IPS-11a (cell line): ENCODE measurements around the gene BCCIP.

Experiments used
- H3K4me3 ChIP-seq: one replicate; pipeline ENCODE4 v1.5.1; 2013; ENCODE audit warnings: low read depth, low read length, control low read depth

BCCIP gene

DNA sequence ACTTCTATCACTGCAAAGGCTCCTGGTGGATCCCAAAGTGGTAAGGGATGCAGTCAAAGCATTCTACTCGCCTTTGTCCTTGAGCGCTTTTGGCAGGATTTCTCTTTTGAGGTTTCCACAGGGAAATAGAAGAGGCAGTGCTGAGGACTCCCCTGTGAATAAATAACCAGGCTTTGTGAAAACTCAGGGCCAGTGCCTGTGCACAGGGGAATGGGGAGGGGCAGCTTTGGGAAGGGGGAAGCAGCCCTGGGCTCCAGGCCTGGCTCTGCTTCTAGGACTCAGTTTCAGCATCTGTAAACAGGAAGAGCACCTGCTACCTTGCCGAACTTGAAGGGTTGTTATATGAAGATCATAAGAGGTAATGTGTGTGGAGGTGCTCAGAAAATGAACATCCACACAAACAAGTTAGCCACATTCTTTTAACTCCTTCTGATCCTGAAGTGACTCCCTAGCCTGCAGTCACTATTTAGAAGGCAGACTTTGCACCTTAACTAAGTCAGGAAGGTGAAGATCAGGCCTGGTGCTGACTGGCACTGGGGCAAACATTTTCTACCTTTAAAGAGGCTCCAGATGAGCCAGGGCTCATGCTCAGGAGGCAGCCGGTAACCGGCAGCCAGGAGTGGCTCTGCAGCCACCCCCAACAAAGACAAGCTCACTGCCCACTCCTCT is 25.2 kb upstream of the BCCIP start:
- no peak overlapping the region for H3K4me3 ChIP-seq

DNA sequence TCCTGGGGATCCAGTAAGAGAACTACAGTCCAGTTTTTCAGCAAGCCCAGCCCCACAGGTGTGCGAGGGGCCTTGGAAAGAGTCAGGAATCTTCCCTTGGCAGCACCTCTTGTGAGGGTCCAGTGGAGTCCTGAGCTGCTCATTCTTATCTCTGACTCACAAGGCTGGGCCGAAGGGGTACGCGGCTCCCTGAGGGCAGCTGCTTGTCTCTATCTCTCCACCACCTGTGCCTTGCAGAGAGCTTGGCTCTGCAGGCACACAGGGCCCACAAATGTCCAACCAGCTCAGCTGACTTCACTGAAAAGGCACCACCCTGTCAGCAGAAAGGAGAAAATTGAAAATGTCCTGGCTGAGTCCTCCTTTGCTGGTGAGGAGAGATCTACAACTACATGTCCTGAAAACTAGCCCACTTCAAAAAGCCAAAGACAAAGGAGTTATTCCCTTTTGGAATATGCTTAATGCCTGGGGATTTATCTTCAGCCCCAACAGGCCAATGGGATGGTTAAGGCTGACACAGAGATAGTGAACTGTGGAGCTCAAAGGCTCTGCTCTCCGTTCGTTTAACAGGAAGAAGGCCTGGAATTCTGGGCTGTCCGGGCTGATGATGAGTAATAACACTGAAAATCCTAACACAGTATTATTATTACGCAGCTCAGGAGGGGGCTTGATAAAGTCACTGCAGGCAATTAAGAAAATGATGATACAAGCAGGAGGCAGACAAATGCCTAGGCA is 23.7 kb upstream of the BCCIP start:
- no peak overlapping the region for H3K4me3 ChIP-seq

DNA sequence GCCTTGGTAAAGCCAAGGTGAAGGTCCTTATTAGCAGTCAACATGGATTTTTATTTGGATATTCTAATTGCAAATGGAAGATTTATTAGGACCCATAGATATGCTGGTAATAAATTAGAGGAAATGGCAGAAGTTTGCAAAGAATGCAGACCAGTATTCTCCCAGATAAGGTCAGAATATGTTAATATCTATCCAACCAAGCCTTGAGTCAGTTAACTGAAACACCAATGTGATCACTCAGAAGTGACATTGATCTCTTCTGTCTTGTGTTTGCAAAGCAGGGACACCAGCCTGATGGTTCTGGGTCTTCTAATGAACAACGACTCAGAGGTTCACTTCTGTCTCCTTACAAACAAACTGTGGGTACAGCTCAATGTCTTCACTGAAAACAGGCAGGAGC is 21.8 kb upstream of the BCCIP start:
- H3K4me3 ChIP-seq = no peak overlapping the region

DNA sequence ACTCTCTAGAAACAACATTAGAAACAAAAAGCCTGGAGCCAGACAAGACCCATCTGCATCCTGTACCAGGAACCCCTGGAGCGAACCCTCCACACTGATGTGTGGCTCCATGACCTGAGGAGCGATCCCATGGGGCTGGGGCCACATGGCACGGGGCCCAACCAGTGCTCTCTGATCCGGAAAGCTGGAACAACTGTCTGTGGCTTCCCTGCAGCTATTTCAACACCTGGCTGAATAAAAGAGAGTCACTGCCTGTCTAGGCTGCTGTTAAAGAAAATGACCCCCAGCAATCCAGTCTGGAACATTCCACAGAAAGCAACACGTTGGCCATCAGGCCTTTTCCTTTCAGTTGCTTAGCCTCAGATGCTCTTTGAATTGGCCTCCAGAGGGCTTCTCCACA is 21.2 kb upstream of the BCCIP start:
- H3K4me3 ChIP-seq = no peak overlapping the region

DNA sequence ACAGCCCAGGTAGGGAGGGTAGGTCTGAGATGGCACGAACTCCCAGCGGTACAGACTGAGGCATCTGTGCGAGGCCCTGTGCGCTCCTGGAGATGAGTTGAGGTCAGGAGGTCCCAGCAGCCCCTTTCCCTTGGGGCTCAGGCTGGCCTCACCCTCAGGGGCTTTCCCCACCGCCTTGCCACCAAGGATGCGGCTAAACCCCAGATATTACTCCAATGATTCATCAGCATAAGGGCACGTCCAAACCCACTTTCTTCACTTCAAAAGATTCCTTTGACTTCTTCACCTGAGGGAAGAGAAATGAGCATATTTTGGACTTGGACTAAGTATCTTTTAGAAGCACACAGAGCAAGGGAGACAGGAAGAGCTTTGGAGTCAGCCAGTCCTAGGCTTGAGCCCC is 20.6 kb upstream of the BCCIP start:
- no peak overlapping the region for H3K4me3 ChIP-seq

DNA sequence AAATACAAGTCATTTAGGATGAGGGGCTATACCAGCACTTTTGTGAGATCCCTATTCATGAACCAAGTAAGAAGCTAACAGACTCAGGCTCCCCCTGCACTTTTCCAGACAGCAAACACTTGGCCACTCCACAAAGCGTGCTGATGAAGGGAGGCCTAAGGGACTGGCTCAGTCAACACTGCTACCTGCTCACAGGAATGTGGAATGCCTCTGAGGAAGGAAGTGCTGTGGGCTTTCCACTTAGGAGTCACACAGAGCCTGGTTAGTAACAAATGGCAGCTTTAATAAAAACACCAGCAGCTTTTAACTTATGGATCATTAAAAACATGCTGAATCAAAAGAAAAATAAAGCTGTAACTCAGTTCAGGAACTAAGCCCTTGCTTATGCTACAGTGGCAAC is 15.3 kb upstream of the BCCIP start:
- no peak overlapping the region for H3K4me3 ChIP-seq

DNA sequence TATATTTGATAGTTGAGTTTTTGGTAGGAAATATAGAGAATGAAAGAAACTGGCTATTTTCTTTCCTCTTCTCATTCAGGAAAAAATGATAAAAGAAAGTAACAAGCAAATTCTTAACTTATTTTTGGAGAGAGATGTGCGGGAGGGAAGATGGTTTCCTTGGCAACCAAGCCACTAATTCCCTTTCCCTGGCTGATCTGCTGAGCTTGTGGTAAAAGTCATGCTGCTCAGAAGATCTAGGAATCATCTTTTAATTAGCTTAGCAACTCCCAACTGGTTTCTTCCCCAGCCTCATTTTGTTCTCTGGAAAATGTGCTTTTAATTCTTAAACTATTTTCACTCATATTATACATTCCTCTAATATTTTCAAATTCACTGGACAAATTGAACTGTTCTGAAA is 12.1 kb upstream of the BCCIP start:
- no peak overlapping the region for H3K4me3 ChIP-seq

DNA sequence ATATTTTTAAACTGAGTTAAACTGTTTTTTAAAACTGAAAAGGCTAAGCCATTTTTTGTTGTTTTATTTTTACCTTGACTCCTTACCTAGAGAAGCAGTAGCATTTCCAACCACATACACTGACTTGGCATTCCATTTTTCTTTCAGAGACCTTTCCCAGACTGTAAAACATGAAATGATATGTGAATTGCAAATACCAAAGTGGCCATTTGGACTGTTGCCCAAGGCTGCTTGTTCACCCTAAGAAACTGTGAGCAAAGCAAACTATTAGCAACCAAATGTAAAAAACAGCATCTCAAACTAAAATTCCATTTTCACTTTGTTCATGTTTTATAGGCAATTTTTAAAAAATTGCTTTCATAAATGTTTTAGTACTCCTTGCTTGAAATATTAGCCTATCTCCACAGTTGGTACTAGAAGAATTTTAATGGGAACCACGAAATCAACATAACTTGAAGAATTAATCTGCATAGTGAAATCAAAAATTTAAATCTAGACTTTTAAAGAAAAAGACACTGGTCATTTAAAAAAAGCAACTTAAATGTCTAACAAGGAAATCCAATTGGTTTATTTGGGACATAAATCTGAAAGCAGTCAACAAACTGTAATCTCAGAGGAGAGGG is 11.1 kb upstream of the BCCIP start:
- H3K4me3 ChIP-seq = no peak overlapping the region

DNA sequence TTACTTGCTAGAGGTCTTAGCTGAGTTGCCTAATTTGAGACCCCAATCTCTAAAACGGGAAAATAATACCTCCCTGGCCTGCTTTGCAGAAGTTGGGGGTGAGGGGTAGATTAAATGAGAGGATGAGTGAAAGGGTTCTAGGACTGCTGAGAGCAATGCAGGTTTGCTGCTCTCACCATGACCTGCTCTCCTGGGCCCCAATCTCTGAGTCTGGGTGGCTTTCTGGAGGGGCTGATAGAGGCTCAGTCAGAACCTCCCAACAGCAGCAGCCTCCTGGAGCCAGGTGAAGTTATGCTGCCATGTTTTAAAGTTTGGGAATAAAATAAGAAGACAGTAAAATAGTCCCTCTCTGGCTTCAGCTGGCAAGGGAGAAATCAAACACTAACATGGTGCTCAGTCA is 7.6 kb upstream of the BCCIP start:
- no peak overlapping the region for H3K4me3 ChIP-seq

DNA sequence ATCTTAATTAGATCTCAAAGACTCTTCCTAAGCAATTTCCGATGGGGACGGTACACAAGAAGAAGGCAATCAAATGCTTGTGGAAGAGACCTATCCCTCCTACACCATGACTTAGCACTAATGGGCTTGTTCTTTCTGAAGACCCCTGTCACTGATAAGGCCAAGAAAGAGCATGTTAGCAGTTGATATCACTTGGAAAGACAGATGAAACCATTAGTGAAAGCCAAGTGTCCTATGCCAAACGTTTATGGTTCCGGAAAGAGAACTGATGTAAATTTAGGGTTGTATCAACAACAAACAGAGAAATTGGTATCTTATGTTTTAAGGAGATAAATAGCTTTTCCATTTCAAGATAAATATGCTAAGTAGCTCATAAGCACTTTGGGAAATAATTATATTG is 6.8 kb upstream of the BCCIP start:
- no peak overlapping the region for H3K4me3 ChIP-seq

DNA sequence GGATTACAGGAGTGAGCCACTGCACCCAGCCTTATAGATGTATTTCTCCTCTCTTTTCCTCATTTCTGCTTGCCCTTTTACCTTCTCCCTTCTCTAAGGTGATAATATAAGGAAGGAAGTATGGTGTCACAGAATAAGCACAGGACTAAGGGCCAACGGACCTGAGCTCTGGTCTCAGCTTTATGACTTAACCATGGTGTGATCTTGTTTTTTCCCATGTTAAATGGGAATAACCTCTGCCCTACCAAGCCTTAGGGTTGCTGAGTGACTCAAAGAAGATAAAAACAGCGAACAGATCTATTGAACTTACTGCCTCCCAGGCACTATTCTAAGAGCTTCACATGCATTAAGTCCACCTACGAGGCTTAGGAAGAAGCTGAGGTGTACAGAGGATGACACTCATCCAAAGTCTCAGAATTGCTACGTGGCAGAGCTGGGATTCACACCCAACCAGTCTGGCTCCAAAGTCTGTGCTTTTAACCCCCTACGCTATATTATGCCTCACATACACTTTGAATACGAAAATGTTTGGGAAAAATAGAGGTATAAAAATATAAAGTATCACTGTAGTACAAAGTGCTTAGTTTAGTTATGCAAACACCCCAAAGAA is 5.9 kb upstream of the BCCIP start:
- no peak overlapping the region for H3K4me3 ChIP-seq

DNA sequence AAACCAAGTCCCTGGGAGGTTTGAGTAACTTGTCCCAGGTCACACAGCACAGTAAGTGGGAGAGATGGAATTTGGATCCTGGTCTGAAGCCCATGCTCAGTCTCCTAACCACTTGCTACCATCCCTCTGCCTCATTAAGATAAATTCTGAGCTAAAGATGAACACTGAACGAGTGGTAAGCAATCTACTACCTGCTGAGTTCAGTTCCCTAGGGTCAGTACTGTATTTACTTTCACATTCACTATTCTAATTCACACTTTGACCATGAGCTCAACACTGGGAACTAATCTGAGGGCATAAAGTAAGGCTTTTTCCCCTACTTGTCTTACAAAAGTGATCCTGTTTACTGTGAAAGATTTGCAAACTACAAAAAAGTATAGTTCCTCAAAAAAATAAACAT is 2.6 kb upstream of the BCCIP start:
- no peak overlapping the region for H3K4me3 ChIP-seq

DNA sequence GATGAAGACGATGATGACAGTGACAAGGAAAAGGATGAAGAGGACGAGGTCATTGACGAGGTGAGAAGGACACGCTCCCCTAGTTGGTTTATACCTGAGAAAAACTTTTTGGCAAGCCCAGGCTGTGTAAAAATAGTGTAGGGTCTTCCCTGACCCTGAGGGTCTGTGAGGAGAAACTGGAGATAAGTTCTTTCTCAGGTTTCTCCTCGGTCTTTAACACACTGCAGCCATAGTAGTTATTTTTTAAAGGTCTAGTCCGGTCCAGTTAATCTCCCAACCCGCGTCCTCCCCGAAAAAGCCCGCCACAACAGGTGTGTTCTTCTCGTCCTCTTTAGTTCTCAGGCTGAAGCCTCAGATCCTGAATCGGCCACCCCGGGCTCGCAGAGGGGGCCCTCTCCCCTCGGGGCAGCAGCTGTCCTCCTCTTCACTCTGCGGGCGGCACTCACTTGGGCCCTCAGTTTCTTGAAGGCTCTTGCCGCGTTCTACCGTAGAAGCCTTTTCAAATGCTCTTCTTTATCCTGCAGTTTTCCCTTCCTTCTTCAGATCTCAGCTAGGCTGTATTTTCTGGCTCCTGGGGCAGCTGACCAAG is 411 bp downstream of the BCCIP start:
- peak overlapping the region; percentile 97 for H3K4me3 ChIP-seq

DNA sequence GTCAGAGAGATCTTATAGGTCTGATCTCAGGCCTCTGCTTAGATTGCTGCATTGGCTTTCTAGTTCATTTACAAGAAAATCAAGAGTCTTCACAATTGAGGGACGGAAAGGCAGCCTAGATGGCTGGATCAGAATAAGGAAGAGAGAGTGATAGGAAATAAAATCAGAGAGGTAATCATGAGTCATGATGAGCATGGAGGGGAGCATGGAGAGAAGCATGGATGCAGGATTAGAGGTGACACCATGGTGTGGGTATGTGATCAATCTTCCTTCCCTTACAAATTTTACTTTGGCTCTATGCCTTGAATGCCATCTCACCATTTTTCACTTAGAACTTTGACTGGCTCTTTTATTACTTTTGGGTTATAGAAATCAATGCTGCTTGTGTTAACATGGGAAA is 1.4 kb downstream of the BCCIP start:
- no peak overlapping the region for H3K4me3 ChIP-seq

DNA sequence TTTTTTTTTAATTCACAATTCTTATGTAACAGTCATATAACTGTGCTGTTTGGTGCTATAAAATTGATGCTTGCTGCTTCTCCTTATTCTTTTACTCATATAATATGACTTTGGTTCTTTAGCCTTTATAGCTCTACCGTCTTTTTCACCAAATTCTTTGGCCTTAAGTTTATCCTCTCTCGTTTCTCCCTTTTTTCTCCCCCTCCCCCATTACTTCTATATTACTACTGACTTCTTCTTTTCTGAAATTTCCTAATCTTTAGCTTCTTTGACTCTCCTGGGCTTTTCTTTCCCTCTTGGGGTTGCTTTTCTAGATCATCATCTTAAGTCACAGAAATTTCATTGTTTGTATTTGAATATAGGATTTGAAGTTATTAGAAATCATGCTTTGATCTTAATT is 3.8 kb downstream of the BCCIP start:
- no peak overlapping the region for H3K4me3 ChIP-seq

DNA sequence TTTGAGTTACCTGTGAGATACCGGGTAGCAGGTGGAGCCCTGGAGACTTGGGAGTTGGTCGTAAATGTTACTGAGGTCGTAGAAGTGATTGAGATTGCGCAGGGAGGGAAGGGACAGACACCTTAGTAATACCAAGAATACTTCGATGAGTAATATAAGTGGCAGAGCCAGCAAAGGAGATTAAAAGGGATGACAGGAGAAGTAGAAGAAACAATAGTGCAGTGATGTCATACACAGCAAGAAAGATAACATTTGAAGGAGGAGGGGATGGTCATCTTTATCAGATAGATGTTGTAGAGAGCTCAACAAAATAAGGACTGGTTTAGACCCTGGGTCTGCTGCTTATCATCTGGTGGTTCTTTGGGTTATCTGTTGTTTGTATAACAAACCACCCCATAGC is 5.0 kb downstream of the BCCIP start:
- no peak overlapping the region for H3K4me3 ChIP-seq

DNA sequence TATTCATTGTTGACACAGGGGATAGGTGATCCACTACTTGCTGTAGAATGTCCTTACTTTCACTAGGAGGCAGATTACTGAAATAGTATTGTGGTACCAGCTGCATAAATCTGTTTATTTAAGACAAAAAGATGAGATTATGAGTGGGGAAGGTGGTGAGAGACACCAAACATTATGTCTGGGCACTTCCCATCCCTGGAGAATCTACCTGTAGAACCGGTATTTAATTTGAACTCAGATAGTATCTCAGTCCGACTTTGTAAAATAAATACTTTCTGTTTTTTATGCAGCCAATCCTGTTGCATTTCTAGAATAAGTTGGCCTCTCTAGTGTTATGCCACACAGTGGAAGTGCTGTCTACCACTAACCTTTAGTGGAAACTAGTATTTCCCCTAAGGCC is 13.4 kb downstream of the BCCIP start:
- H3K4me3 ChIP-seq = no peak overlapping the region

DNA sequence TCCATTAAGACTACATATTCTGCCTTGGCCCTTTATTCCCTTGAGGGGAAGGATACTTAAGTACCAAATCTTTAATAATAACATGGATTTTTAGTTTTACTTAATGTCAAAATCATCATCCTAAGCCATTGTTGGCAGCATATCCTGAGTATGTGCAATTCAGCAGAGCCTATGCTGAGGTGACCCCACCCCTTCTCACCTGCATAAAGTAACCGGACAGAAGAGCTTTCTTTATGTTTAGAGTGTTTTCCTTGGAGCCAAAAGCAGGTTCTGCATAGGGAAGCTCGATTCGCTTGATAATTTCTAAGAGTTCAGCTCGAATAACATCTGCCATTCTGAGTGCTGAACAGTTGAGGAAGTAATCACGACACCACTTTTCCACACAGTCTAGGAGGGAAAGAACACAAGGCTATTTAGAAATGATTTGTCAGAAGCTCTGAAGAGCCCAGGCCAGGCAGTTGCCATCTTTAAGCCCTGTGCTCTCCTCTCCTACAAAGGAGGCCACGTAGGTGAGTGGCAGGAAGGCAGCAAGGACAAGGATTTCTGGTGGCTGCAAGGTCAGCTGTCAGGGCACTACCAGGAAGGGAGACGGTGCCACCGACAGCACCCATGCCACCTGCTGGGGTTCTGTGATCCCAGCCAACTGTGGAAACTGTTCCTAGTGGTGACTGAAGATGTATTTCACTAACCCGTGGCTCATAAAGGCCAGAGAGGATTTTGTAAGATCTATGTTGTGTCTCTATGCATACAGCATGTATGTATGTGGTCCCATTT is 15.6 kb downstream of the BCCIP start:
- H3K4me3 ChIP-seq = no peak overlapping the region

DNA sequence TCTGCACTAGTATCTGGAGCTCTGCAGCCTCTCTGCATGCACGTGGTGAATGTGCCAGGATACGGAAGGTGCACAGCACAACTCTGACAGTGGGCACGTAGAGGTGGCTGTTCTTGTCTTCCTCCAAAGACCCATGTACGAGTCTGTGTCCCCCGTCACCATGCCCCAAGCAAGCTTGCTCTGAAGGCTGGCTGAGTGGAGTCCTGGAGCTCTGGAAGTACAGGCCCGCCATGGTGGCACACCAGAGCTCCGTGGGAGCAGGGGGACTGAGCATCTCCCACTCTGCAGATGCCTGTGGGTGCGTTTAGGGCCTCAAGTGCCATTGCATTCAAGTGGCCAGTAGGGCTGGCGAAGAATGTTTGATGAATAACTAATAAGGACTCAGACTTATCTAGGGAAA is 17.1 kb downstream of the BCCIP start:
- H3K4me3 ChIP-seq = no peak overlapping the region

DNA sequence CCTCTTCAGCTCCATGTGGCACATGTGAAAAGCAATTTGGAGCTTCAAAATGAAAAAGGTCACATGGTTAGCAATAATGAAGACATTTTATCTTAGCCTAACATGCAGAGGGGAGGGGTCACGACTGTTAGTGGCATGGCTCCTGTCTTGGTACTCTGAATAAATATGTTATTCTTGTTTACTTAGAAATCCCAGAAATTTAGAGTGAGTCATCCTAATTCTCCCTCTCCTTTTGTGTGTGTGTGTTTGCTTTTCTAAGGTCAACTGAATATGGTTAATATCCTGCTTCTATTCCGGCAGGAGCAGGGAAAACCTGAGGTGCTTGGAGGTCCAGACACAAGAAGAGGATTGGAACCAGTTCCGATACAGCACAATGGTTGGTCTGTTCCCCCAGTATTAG is 17.6 kb downstream of the BCCIP start:
- no peak overlapping the region for H3K4me3 ChIP-seq
